Pons (tissue), 1 donor: ENCODE data around the gene FSTL4.
A peak's percentile ranks its signal among the peaks of the same experiment; 100 is the strongest.

ENCODE experiments used
- DNase-seq: peaks from one replicate; pipeline ENCODE4 v3.0.0-alpha.2; 2016; ENCODE audit warnings: low spot score

Gene FSTL4

GRCh38 chr5:133262690-133263089, 349.7 kb downstream of the FSTL4 start:
- DNase-seq, result no peak

- no peak for DNase-seq
These were observed 350.3 kb downstream of the FSTL4 start for GRCh38 chr5:133261993-133262392.

GRCh38 chr5:133260715-133261114, 351.6 kb downstream of the FSTL4 start:
- no peak for DNase-seq

GRCh38 chr5:133259199-133259997, 352.9 kb downstream of the FSTL4 start:
- DNase-seq, result no peak

- no peak for DNase-seq
These were observed 354.4 kb downstream of the FSTL4 start for GRCh38 chr5:133257977-133258376.

GRCh38 chr5:133256276-133256675, 356.1 kb downstream of the FSTL4 start:
- DNase-seq, result no peak

- no peak for DNase-seq
These were observed 357.5 kb downstream of the FSTL4 start for GRCh38 chr5:133254803-133255202.

GRCh38 chr5:133253671-133254070, 358.7 kb downstream of the FSTL4 start:
- DNase-seq, result no peak

- no peak for DNase-seq
These were observed 359.3 kb downstream of the FSTL4 start for GRCh38 chr5:133253070-133253469.

- no peak for DNase-seq
These were observed 360.2 kb downstream of the FSTL4 start for GRCh38 chr5:133252133-133252480.

- no peak for DNase-seq
These were observed 360.8 kb downstream of the FSTL4 start for GRCh38 chr5:133251296-133252132.

- no peak for DNase-seq
These were observed 361.8 kb downstream of the FSTL4 start for GRCh38 chr5:133250527-133250926.

- DNase-seq, result no peak
These were observed 362.7 kb downstream of the FSTL4 start for GRCh38 chr5:133249593-133249992.

GRCh38 chr5:133247881-133248624, 364.3 kb downstream of the FSTL4 start:
- peak; percentile 31 for DNase-seq

- no peak for DNase-seq
These were observed 365.1 kb downstream of the FSTL4 start for GRCh38 chr5:133247151-133247709.

- DNase-seq, result no peak
These were observed 365.8 kb downstream of the FSTL4 start for GRCh38 chr5:133246376-133247150.

GRCh38 chr5:133246053-133246370, 366.3 kb downstream of the FSTL4 start:
- no peak for DNase-seq

- DNase-seq, result no peak
These were observed 366.9 kb downstream of the FSTL4 start for GRCh38 chr5:133245191-133246052.

- DNase-seq, result no peak
These were observed 368.1 kb downstream of the FSTL4 start for GRCh38 chr5:133244242-133244641.

- no peak for DNase-seq
These were observed 369.1 kb downstream of the FSTL4 start for GRCh38 chr5:133243196-133243595.
